Suprapubic skin (tissue), 4 donors: ENCODE measurements around the gene RGS6.

Experiments
- CTCF ChIP-seq, 2 donors: fragments of 200-600 bp in 1 of 2; fragments of 450-650 bp in 1 of 2; sonication (generic) in 1 of 2; IDR thresholded peaks; one replicate each; pipeline ENCODE4 v1.5.1; 2016 to 2019; ENCODE audit warnings: antibody characterized with exemption in 2 of 2, mild to moderate bottlenecking in 1 of 2, moderate library complexity in 1 of 2
- POLR2A ChIP-seq, 2 donors: fragments of 450-650 bp; IDR thresholded peaks; one replicate each; pipeline ENCODE4 v1.6.1; 2017; ENCODE audit warnings: antibody characterized with exemption in 2 of 2, mild to moderate bottlenecking in 2 of 2, moderate library complexity in 2 of 2
- POLR2AphosphoS5 ChIP-seq, 3 donors: sonication (generic); formaldehyde crosslinking; IDR thresholded peaks; one replicate each; pipeline ENCODE4 v1.6.1; 2017; ENCODE audit warnings: antibody characterized with exemption in 3 of 3

GRCh38 chr14:72347118-72347517 is 414.9 kb downstream of the RGS6 start:
- TF ChIP-seq CTCF (IDR thresholded peaks at IDR 0.05) (no peak), POLR2A (IDR thresholded peaks at IDR 0.05) (no peak), POLR2AphosphoS5 (IDR thresholded peaks at IDR 0.05) (no peak)
